SK-N-SH (cell line): ENCODE data around the gene NTNG1.

Source experiments
- CHD2 ChIP-seq: fragments of 150-350 bp; IDR thresholded peaks from 2 replicates; pipeline ENCODE4 v1.6.1; 2018; ENCODE audit warnings: low read length; ENCODE audit not compliant: partially characterized antibody
- FOSL2 ChIP-seq: IDR thresholded peaks from 2 replicates; pipeline ENCODE4 v1.4.0; 2012; ENCODE audit warnings: low read depth, mild to moderate bottlenecking, moderate library complexity, borderline replicate concordance
- GABPA ChIP-seq: IDR thresholded peaks from 2 replicates; pipeline ENCODE4 v1.4.0; 2012; ENCODE audit warnings: low read depth, mild to moderate bottlenecking
- NFIC ChIP-seq: IDR thresholded peaks from 2 replicates; pipeline ENCODE4 v1.4.0; 2012; ENCODE audit warnings: borderline replicate concordance
- POLR2AphosphoS5 ChIP-seq: IDR thresholded peaks from 2 replicates; pipeline ENCODE4 v1.6.1; 2012; ENCODE audit warnings: low read depth, low read length
- RAD21 ChIP-seq: IDR thresholded peaks from 2 replicates; pipeline ENCODE4 v1.6.1; 2012; ENCODE audit warnings: mild to moderate bottlenecking, low read length
- RFX5 ChIP-seq: IDR thresholded peaks from 2 replicates; pipeline ENCODE4 v1.6.1; 2012; ENCODE audit warnings: mild to moderate bottlenecking, improper control_type of control experiment, low read length
- RXRA ChIP-seq: IDR thresholded peaks from 2 replicates; pipeline ENCODE4 v1.4.0; 2012; ENCODE audit warnings: low read depth, mild to moderate bottlenecking, borderline replicate concordance
- SIN3A ChIP-seq: IDR thresholded peaks from 2 replicates; pipeline ENCODE4 v1.6.1; 2012; ENCODE audit warnings: low read depth, mild to moderate bottlenecking, low read length, moderate library complexity, borderline replicate concordance
- TCF12 ChIP-seq: IDR thresholded peaks from 2 replicates; pipeline ENCODE4 v1.4.0; 2012
- YY1 ChIP-seq: IDR thresholded peaks from 2 replicates; pipeline ENCODE4 v1.4.0; 2012; ENCODE audit warnings: low read depth, mild to moderate bottlenecking
- TF ChIP-seq, protein P1 (sequence below): fragments of 200-600 bp; sonication (generic); IDR thresholded peaks from 2 replicates; pipeline ENCODE4 v1.6.1; 2017; ENCODE audit warnings: antibody characterized with exemption, mild to moderate bottlenecking, moderate library complexity
- TF ChIP-seq, protein P2 (sequence below): IDR thresholded peaks from 2 replicates; pipeline ENCODE4 v1.6.1; 2012; ENCODE audit warnings: mild to moderate bottlenecking, low read depth, low read length, moderate library complexity

DNA sequence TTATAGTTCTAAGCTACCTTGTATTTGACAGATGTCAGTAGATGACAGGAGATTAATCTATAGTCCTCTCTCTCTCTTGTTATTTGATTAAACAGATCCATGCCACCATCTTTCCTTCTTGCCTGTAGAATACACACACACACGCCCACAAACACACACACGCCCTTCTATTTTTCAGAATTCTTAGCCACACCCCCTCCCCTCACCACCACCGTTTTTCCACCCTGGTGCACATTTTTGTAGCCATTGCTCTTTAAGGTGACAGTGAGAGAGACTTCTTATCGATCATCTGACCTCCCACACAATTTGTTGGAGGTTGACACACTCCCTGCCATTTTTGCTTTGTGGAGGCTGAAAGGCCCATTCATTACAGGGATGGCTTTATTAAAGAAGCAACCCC is 123.2 kb downstream of the NTNG1 start:
- TF ChIP-seq POLR2AphosphoS5 (no peak), YY1 (no peak), FOSL2 (no peak), NFIC (no peak), CHD2 (no peak), RFX5 (no peak), SIN3A (no peak), TCF12 (no peak), RXRA (no peak), GABPA (no peak), RAD21 (no peak)
- TF ChIP-seq, protein P1, sequence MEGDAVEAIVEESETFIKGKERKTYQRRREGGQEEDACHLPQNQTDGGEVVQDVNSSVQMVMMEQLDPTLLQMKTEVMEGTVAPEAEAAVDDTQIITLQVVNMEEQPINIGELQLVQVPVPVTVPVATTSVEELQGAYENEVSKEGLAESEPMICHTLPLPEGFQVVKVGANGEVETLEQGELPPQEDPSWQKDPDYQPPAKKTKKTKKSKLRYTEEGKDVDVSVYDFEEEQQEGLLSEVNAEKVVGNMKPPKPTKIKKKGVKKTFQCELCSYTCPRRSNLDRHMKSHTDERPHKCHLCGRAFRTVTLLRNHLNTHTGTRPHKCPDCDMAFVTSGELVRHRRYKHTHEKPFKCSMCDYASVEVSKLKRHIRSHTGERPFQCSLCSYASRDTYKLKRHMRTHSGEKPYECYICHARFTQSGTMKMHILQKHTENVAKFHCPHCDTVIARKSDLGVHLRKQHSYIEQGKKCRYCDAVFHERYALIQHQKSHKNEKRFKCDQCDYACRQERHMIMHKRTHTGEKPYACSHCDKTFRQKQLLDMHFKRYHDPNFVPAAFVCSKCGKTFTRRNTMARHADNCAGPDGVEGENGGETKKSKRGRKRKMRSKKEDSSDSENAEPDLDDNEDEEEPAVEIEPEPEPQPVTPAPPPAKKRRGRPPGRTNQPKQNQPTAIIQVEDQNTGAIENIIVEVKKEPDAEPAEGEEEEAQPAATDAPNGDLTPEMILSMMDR, result no peak
- TF ChIP-seq, protein P2, sequence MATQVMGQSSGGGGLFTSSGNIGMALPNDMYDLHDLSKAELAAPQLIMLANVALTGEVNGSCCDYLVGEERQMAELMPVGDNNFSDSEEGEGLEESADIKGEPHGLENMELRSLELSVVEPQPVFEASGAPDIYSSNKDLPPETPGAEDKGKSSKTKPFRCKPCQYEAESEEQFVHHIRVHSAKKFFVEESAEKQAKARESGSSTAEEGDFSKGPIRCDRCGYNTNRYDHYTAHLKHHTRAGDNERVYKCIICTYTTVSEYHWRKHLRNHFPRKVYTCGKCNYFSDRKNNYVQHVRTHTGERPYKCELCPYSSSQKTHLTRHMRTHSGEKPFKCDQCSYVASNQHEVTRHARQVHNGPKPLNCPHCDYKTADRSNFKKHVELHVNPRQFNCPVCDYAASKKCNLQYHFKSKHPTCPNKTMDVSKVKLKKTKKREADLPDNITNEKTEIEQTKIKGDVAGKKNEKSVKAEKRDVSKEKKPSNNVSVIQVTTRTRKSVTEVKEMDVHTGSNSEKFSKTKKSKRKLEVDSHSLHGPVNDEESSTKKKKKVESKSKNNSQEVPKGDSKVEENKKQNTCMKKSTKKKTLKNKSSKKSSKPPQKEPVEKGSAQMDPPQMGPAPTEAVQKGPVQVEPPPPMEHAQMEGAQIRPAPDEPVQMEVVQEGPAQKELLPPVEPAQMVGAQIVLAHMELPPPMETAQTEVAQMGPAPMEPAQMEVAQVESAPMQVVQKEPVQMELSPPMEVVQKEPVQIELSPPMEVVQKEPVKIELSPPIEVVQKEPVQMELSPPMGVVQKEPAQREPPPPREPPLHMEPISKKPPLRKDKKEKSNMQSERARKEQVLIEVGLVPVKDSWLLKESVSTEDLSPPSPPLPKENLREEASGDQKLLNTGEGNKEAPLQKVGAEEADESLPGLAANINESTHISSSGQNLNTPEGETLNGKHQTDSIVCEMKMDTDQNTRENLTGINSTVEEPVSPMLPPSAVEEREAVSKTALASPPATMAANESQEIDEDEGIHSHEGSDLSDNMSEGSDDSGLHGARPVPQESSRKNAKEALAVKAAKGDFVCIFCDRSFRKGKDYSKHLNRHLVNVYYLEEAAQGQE, result no peak
